ENCODE results near the gene TBC1D9.

TBC1D9 gene

GRCh38 chr4:140644470-140645185 is 111.6 kb downstream of the TBC1D9 start:
- DNase-seq, result no peak

- DNase-seq, result no peak
These were observed 112.6 kb downstream of the TBC1D9 start for GRCh38 chr4:140643571-140644055.

- DNase-seq, result no peak
These were observed 113.3 kb downstream of the TBC1D9 start for GRCh38 chr4:140642674-140643437.

- no peak for DNase-seq
These were observed 114.3 kb downstream of the TBC1D9 start for GRCh38 chr4:140641789-140642439.

GRCh38 chr4:140641105-140641555 is 115.1 kb downstream of the TBC1D9 start:
- DNase-seq, result no peak

- no peak for DNase-seq
These were observed 115.9 kb downstream of the TBC1D9 start for GRCh38 chr4:140640150-140640748.

- no peak for DNase-seq
These were observed 117.1 kb downstream of the TBC1D9 start for GRCh38 chr4:140639066-140639465.

- DNase-seq, result peak; percentile 31 to 32
These were observed 118.3 kb downstream of the TBC1D9 start for GRCh38 chr4:140637836-140638235.

- DNase-seq, result no peak
These were observed 120.6 kb downstream of the TBC1D9 start for GRCh38 chr4:140635606-140636005.

- no peak for DNase-seq
These were observed 122.2 kb downstream of the TBC1D9 start for GRCh38 chr4:140633951-140634350.

- DNase-seq, result no peak
These were observed 123.1 kb downstream of the TBC1D9 start for GRCh38 chr4:140633124-140633523.

GRCh38 chr4:140630246-140630645 is 125.9 kb downstream of the TBC1D9 start:
- DNase-seq, result no peak

GRCh38 chr4:140628016-140628415 is 128.2 kb downstream of the TBC1D9 start:
- DNase-seq, result no peak

GRCh38 chr4:140626661-140627376 is 129.4 kb downstream of the TBC1D9 start:
- DNase-seq, result no peak

GRCh38 chr4:140622333-140622958 is 133.7 kb downstream of the TBC1D9 start:
- DNase-seq, result no peak

- DNase-seq, result no peak
These were observed 135.0 kb downstream of the TBC1D9 start for GRCh38 chr4:140621161-140621560.

GRCh38 chr4:140617499-140618248 is 138.5 kb downstream of the TBC1D9 start:
- DNase-seq, result no peak

GRCh38 chr4:140615451-140615850 is 140.7 kb downstream of the TBC1D9 start:
- DNase-seq, result no peak

- no peak for DNase-seq
These were observed 143.8 kb downstream of the TBC1D9 start for GRCh38 chr4:140612357-140612756.

GRCh38 chr4:140611854-140612253 is 144.3 kb downstream of the TBC1D9 start:
- DNase-seq, result no peak

Measured in activated T-cell treated with anti-CD3 and anti-CD28 coated beads, Interleukin-2, amount 50 U/mL, for 48 hours (primary cell).